GM12872 (cell line): Measurements from ENCODE around the gene ESYT2.

ENCODE experiments used
- CTCF ChIP-seq: IDR thresholded peaks from 3 replicates; pipeline ENCODE4 v1.5.1; 2011; ENCODE audit warnings: low read depth, mild to moderate bottlenecking, low read length, moderate library complexity; ENCODE audit not compliant: insufficient read depth

ESYT2 gene

GRCh38 chr7:158776474-158776873 is 52.8 kb downstream of the ESYT2 start:
- no peak for TF ChIP-seq CTCF

- TF ChIP-seq CTCF = no peak
Measured at GRCh38 chr7:158774952-158775351, 54.4 kb downstream of the ESYT2 start.

GRCh38 chr7:158772916-158773315 is 56.4 kb downstream of the ESYT2 start:
- TF ChIP-seq CTCF = no peak

- no peak for TF ChIP-seq CTCF
Measured at GRCh38 chr7:158771213-158771834, 58.0 kb downstream of the ESYT2 start.

- TF ChIP-seq CTCF = no peak
Measured at GRCh38 chr7:158767707-158768106, 61.6 kb downstream of the ESYT2 start.

- no peak for TF ChIP-seq CTCF
Measured at GRCh38 chr7:158766570-158767281, 62.6 kb downstream of the ESYT2 start.

- TF ChIP-seq CTCF = no peak
Measured at GRCh38 chr7:158765020-158765419, 64.3 kb downstream of the ESYT2 start.
